Neural progenitor cell (in vitro differentiated cells): ENCODE results near the gene AUTS2.

ENCODE experiments used
- EZH2 ChIP-seq: fragments of 200-600 bp; sonication (generic); IDR thresholded peaks from 2 replicates; pipeline ENCODE4 v1.6.1; 2017; ENCODE audit warnings: antibody characterized with exemption, mild to moderate bottlenecking, moderate library complexity
- EZH2phosphoT487 ChIP-seq: fragments of 200-600 bp; sonication (generic); IDR thresholded peaks from 2 replicates; pipeline ENCODE4 v1.6.1; 2017; ENCODE audit warnings: antibody characterized with exemption
- TF ChIP-seq, protein P1 (sequence below): fragments of 200-600 bp; sonication (generic); IDR thresholded peaks from 2 replicates; pipeline ENCODE4 v1.5.1; 2017; ENCODE audit warnings: antibody characterized with exemption, mild to moderate bottlenecking

DNA sequence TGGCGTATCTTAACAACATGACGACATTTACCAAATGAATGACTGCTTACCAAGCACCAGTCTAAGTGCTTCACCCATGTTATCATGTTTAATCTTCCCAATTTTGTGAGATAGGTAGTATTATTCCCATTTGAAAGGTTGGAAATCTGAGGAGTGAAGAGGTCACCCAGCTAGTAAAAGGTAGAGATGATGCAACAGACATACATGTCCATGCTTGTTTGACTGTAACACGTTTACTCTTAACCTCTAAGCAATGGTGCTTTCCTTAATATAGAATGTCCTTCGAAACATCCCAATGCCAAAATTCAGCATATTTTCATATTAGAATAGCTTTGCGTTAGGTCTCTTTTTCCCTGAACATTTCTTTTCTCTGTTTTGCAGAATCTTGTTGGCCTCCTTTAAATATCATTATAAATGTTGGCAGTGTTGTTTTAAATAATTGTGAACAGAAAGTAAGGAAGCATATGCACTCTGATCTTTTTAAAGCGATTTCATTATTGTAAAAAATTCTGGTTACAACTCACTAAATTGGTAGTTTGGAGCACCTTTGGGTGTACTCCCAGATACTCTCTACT lies 722.8 kb downstream of the AUTS2 start:
- TF ChIP-seq, protein P1, sequence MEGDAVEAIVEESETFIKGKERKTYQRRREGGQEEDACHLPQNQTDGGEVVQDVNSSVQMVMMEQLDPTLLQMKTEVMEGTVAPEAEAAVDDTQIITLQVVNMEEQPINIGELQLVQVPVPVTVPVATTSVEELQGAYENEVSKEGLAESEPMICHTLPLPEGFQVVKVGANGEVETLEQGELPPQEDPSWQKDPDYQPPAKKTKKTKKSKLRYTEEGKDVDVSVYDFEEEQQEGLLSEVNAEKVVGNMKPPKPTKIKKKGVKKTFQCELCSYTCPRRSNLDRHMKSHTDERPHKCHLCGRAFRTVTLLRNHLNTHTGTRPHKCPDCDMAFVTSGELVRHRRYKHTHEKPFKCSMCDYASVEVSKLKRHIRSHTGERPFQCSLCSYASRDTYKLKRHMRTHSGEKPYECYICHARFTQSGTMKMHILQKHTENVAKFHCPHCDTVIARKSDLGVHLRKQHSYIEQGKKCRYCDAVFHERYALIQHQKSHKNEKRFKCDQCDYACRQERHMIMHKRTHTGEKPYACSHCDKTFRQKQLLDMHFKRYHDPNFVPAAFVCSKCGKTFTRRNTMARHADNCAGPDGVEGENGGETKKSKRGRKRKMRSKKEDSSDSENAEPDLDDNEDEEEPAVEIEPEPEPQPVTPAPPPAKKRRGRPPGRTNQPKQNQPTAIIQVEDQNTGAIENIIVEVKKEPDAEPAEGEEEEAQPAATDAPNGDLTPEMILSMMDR = no peak
- no peak for TF ChIP-seq EZH2phosphoT487
- no peak for TF ChIP-seq EZH2
